ELF-1 (cell line): ENCODE results near the gene COL13A1.

ENCODE experiments used
- DNase-seq: peaks from one replicate; pipeline ENCODE4 v3.0.0-alpha.2; 2016; ENCODE audit warnings: low read depth, low spot score

Gene COL13A1

GRCh38 chr10:69801434-69802315, at the start of gene COL13A1:
Gene COL13A1 (plus strand): TSS chr10:69801906. CDS start chr10:69802424, 518 bp downstream.
- DNase-seq = peak; percentile 93

- no peak for DNase-seq
Measured at GRCh38 chr10:69752479-69752878, 49.2 kb upstream of the COL13A1 start.

GRCh38 chr10:69756279-69756678, 45.4 kb upstream of the COL13A1 start:
- DNase-seq = no peak

- no peak for DNase-seq
Measured at GRCh38 chr10:69757206-69757552, 44.5 kb upstream of the COL13A1 start.

- DNase-seq = no peak
Measured at GRCh38 chr10:69757553-69758309, 44.0 kb upstream of the COL13A1 start.

- DNase-seq = no peak
Measured at GRCh38 chr10:69758310-69758728, 43.4 kb upstream of the COL13A1 start.

GRCh38 chr10:69759641-69760040, 42.1 kb upstream of the COL13A1 start:
- no peak for DNase-seq

GRCh38 chr10:69760072-69760471, 41.6 kb upstream of the COL13A1 start:
- no peak for DNase-seq

- no peak for DNase-seq
Measured at GRCh38 chr10:69761320-69761719, 40.4 kb upstream of the COL13A1 start.

GRCh38 chr10:69766161-69766910, 35.4 kb upstream of the COL13A1 start:
- DNase-seq = peak; percentile 25

- DNase-seq = no peak
Measured at GRCh38 chr10:69767793-69768192, 33.9 kb upstream of the COL13A1 start.

- no peak for DNase-seq
Measured at GRCh38 chr10:69768386-69768785, 33.3 kb upstream of the COL13A1 start.

- DNase-seq = peak; percentile 82
Measured at GRCh38 chr10:69769395-69769992, 32.2 kb upstream of the COL13A1 start.

GRCh38 chr10:69772933-69773704, 28.6 kb upstream of the COL13A1 start:
- DNase-seq = no peak

GRCh38 chr10:69774596-69774995, 27.1 kb upstream of the COL13A1 start:
- DNase-seq = no peak

GRCh38 chr10:69780077-69780476, 21.6 kb upstream of the COL13A1 start:
- DNase-seq = no peak

- no peak for DNase-seq
Measured at GRCh38 chr10:69781576-69781975, 20.1 kb upstream of the COL13A1 start.

- DNase-seq = no peak
Measured at GRCh38 chr10:69783515-69783914, 18.2 kb upstream of the COL13A1 start.

- peak; percentile 65 for DNase-seq
Measured at GRCh38 chr10:69786791-69787190, 14.9 kb upstream of the COL13A1 start.

- DNase-seq = no peak
Measured at GRCh38 chr10:69787681-69788080, 14.0 kb upstream of the COL13A1 start.

- DNase-seq = peak; percentile 36
Measured at GRCh38 chr10:69789164-69789576, 12.5 kb upstream of the COL13A1 start.
